ENCODE measurements around the gene MKX. TPM values are rescaled to one million over a fixed set of nuclear protein-coding genes. Genes with fewer than 3 reads are reported as not detected.

Gene MKX
- total and polyA plus RNA-seq, 2 donors, result 6.2 to 7.7 TPM

DNA sequence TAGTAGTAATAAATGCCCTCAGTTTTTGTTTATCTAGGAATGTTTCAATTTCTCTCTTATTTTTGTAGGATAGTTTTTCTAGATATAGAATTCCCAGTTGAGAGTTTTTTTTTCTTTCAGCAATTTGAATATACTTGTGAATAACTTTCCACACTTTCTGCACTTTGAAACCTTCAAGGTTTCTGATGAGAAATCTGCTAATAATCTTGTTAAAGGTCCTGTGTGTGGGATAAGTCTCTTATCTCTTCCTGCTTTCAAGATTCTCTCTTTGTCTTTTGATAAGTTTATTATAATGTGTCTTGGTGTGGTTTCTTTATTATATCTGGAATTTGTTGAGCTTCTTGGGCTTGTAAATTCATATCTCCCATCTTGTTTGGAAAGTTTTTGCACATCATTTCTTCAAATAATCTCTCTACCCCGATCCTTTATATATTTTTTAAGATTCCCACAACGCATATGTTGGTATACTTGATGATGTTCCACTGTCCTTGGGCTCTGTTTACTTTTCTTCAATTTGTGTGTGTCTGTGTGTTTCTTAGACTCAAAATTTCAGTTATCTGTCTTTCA lies 103.5 kb downstream of the MKX start:
- DNase-seq (ENCODE audit: extremely low spot score), result no peak
- Histone ChIP-seq H3K27ac (ENCODE audit: low read depth) (no peak overlapping the region), H3K4me1 (ENCODE audit: insufficient read depth) (no peaks in the 10 kb centered on the region), H3K4me3 (ENCODE audit: low read depth, low read length) (no peak overlapping the region), H3K36me3 (ENCODE audit: insufficient read depth) (no peaks in the 10 kb centered on the region)
- 92% methylated on average over 2 of the region's 2 CpGs for WGBS

DNA sequence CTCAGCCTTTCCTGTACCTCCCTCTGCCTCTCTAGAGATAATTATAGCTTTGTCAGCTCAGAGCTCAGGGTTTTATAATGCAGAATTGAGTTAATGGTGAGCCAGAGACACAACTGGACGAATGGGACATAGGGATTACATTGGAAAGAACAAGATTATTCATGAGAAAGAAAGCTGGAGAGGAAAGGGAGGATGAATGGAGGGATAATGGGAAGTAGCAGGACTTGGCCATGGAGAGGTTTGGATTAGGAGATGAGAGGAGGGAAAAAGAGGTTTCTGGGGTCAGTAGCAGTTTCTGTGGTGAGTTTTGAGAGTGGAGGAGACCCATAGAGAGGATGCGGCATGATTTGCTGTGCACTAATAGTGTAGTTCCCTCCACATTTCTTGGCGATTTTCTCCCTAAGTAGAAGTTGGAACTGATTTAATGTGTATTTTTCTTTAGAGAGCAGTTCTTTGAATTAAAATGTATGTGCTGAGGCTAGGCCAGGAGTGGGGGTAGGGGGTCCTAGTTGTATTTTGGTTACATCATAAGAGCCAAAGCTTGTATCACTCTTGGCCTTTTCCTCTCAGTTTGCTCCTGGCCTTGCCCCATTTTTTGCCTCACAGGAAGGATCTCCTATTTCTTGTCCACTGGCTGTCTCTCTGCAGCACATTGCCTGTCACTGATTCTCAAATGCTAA lies 107.4 kb downstream of the MKX start:
- Histone ChIP-seq H3K27ac (ENCODE audit: low read depth) (no peak overlapping the region), H3K4me3 (ENCODE audit: low read depth, low read length) (no peak overlapping the region)
- WGBS, result 78% methylated on average over 3 of the region's 3 CpGs

DNA sequence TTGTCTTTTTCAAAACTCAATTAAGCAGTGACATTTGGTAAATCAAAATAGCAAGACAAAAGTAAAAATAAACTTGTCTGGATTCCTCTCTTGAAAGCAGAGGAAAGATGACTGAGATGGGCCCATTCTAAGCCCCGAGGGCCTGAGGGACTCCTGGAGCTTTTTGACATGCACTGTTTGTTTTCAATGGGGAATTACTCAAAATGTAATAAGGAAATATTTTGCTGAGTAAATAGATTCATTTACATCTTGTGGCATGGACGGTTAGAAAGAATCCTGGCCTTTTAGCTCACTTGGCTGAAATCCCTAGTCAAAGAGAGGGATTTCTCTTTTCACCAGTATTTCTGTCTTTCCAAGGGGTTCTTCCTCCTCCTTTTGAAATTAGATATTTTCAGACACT lies 108.0 kb downstream of the MKX start:
- Histone ChIP-seq H3K36me3 (ENCODE audit: insufficient read depth) (no peaks in the 10 kb centered on the region), H3K27ac (ENCODE audit: low read depth) (no peak overlapping the region), H3K4me3 (ENCODE audit: low read depth, low read length) (no peak overlapping the region), H3K4me1 (ENCODE audit: insufficient read depth) (no peaks in the 10 kb centered on the region)
- 60% methylated on average over 2 of the region's 2 CpGs for WGBS
- no peak for DNase-seq (ENCODE audit: extremely low spot score)

More for the DNA sequence above, 107.4 kb downstream of the MKX start:
- no peaks in the 10 kb centered on the region for H3K4me1 ChIP-seq (ENCODE audit: insufficient read depth)
- no peak for DNase-seq (ENCODE audit: extremely low spot score)
- no peaks in the 10 kb centered on the region for H3K36me3 ChIP-seq (ENCODE audit: insufficient read depth)

DNA sequence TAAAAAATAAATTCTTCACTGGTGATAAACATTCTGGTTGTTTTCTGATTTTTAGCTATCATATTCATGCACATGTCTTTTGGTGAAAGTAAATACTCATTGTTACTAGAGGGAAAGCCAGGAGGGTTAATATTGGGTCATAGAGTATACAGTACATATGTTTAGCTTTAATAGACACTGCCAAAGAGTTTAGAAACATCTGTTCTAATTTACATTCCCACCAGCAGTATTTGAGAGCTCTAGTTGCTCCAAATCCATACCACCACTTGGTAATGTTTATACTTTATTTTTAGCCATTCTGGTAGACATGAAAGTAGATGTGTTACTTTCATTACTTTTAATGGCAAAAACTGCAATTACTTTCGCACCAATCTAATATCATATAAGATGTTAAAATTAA lies 108.8 kb downstream of the MKX start:
- Histone ChIP-seq H3K36me3 (ENCODE audit: insufficient read depth) (no peaks in the 10 kb centered on the region), H3K27ac (ENCODE audit: low read depth) (no peak overlapping the region), H3K4me3 (ENCODE audit: low read depth, low read length) (no peak overlapping the region), H3K4me1 (ENCODE audit: insufficient read depth) (no peaks in the 10 kb centered on the region)
- DNase-seq (ENCODE audit: extremely low spot score), result no peak
- WGBS, result 97% methylated on average over 1 of the region's 1 CpG

DNA sequence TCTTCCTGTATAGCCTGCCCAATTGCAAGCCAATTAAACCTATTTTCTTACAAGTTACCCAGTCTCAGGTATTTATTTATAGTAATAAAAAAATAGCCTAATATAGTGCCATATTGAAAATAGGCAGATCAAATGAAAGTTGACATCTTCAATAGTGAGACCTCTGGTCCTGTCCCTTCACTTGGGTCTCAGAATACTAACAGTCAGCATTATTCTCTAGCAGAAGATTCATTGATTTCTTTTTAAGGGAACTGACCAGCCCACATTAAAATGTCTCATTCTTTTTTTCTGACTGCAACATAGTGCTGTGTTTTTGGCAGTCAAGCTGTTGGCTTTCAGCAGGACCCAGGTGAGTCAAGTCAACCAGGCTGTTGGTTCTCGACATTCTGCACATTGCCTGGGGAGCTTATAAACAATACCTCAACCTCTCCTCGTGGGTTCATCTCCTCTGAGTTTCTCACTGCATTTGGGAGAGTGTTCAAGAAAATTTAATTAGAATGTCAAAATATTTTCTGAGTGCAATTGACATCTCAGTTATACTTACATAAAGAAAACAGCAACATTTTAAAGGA lies 109.8 kb downstream of the MKX start:
- DNase-seq (ENCODE audit: extremely low spot score), result no peak
- H3K4me1 ChIP-seq (ENCODE audit: insufficient read depth), result no peaks in the 10 kb centered on the region
- WGBS, result 47% methylated on average over 2 of the region's 2 CpGs
- H3K27ac ChIP-seq (ENCODE audit: low read depth), result no peak overlapping the region
- H3K36me3 ChIP-seq (ENCODE audit: insufficient read depth), result no peaks in the 10 kb centered on the region
- no peak overlapping the region for H3K4me3 ChIP-seq (ENCODE audit: low read depth, low read length)

DNA sequence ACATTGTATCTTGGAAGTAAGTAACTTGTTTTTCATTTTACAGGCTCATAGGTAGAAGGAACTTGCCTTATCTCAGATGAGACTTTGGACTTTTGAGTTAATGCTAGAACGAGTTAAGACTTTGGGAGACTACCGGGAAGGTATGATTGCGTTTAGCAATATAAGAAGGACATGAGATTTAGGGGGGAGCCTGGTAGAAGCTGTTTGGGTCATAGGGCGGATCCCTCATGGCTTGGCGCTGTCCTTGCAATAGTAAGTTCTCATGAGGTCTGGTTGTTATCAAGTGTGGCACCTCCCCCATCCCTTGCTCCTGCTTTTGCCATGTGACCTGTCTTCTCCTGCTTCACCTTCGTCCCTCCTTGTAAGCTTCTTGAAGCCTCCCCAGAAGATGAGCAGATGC lies 110.3 kb downstream of the MKX start:
- Histone ChIP-seq H3K4me3 (ENCODE audit: low read depth, low read length) (no peak overlapping the region), H3K27ac (ENCODE audit: low read depth) (no peak overlapping the region), H3K36me3 (ENCODE audit: insufficient read depth) (no peaks in the 10 kb centered on the region), H3K4me1 (ENCODE audit: insufficient read depth) (no peaks in the 10 kb centered on the region)
- DNase-seq (ENCODE audit: extremely low spot score), result no peak
- 93% methylated on average over 6 of the region's 6 CpGs for WGBS

DNA sequence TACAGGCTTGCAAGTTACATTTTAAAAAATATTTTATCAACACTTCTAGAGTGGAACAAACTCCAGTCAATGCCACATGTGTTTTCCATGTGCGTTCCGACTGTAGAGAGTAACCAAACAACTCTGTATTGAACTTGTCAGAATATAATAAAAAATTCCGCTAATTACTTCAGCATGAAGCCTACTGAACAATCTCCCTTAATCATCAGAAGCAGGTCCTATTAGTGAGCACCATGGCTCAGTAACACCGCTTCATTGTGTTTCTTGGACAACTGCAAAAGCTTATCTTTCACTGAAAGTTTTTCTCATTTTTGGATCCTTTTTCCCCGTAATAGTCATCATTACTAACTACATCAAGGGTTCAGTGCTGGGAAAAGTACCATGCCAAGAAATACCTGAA lies 117.0 kb downstream of the MKX start:
- Histone ChIP-seq H3K4me3 (ENCODE audit: low read depth, low read length) (no peak overlapping the region), H3K27ac (ENCODE audit: low read depth) (no peak overlapping the region), H3K4me1 (ENCODE audit: insufficient read depth) (no peaks in the 10 kb centered on the region), H3K36me3 (ENCODE audit: insufficient read depth) (no peaks in the 10 kb centered on the region)
- 89% methylated on average over 5 of the region's 5 CpGs for WGBS
- no peak for DNase-seq (ENCODE audit: extremely low spot score)

DNA sequence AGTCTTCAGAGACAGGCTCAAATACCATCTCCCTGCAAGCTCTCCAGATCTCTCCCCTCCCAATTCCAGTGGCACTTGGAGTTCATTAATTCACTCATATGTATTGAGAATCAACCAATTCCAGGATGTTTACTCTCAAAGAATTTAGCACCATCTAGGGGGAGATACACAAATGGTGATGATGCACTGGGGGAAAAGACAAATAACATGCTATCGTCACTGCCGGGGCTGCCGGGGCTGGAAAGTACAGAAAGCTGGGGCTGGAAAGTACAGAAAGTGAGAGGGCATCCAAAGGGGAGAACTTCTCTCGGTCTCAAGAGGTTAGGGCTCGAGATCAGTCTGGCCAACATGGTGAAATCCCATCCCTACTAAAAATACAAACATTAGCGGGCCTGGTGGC lies 118.7 kb downstream of the MKX start:
- WGBS, result 86% methylated on average over 6 of the region's 6 CpGs
- H3K4me1 ChIP-seq (ENCODE audit: insufficient read depth), result no peaks in the 10 kb centered on the region
- DNase-seq (ENCODE audit: extremely low spot score), result no peak
- no peaks in the 10 kb centered on the region for H3K36me3 ChIP-seq (ENCODE audit: insufficient read depth)
- no peak overlapping the region for H3K4me3 ChIP-seq (ENCODE audit: low read depth, low read length)
- no peak overlapping the region for H3K27ac ChIP-seq (ENCODE audit: low read depth)

DNA sequence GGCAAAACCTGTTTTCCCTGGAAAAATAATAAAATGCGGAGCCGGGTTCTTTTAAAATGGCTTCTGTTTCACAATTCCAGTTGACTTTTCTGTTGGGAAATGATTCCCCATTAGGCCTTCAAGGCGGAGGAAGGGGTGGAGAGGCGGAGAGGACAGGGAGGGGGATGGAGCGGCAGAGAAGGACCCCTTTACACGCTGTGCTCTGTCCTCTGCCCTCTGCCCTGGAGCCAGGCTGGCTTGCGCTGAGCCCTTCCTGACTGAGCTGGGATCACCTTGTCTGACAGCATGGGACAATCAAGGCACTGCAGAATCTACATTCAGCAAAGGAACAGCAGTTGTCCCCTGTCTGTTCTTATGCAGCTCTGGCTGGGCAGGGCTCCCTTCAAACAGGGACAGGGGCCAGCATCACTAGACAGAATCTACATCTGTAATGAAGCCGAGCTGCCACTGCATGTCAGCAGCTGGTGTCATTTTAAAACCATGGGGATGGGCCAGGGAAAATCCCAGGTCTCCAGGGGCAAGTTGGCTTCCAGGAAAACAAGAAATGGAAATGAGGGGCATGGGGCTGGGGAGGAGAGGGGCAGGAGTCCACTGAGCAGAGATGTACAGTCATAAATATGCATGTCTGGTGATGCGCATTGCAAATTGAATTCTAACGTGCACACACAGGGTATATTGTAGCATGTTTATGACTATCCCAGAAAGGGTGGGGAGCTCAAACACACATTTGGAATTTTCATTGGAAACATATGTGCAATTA lies 120.0 kb downstream of the MKX start:
- no peak for DNase-seq (ENCODE audit: extremely low spot score)

DNA sequence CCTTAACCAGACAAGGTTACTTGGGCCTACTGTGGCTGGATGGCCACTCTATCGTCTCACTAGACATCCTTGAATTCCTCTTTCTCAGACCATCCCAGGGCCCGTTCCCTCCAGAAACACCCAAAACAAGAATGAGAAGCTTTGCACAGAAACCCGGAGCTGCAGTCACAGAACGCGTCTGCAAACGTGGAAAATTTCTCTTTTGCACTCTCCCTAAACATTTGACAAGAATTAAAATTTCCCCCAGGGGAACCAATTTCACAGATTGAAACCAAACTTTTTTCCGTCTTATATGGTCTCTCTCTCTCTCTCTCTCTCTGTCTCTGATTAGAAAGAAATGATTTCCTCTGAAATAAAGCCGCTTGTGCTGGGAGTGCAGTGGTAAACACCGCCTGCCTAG lies 120.7 kb downstream of the MKX start:
- WGBS, result 91% methylated on average over 9 of the region's 9 CpGs
- DNase-seq (ENCODE audit: extremely low spot score), result no peak
- H3K36me3 ChIP-seq (ENCODE audit: insufficient read depth), result no peaks in the 10 kb centered on the region

More for the DNA sequence above, 120.0 kb downstream of the MKX start:
- H3K27ac ChIP-seq (ENCODE audit: low read depth), result no peak overlapping the region
- no peaks in the 10 kb centered on the region for H3K36me3 ChIP-seq (ENCODE audit: insufficient read depth)
- WGBS, result 83% methylated on average over 10 of the region's 10 CpGs
- no peaks in the 10 kb centered on the region for H3K4me1 ChIP-seq (ENCODE audit: insufficient read depth)
- H3K4me3 ChIP-seq (ENCODE audit: low read depth, low read length), result no peak overlapping the region

More for the DNA sequence above, 120.7 kb downstream of the MKX start:
- no peaks in the 10 kb centered on the region for H3K4me1 ChIP-seq (ENCODE audit: insufficient read depth)
- no peak overlapping the region for H3K4me3 ChIP-seq (ENCODE audit: low read depth, low read length)
- H3K27ac ChIP-seq (ENCODE audit: low read depth), result no peak overlapping the region

Small RNA genes within 50 kb of the gene (small RNA-seq; reads per million reads assigned to genes)
- gene RN7SKP132, result not detected

Other genes with a start within 250 kb of the MKX start
- 72.4 TPM for gene RAB18, start 241.5 kb downstream of the MKX start, total RNA-seq
- 43.0 TPM for gene RAB18, start 241.5 kb downstream of the MKX start, polyA plus RNA-seq